Testis (tissue), 3 donors: ENCODE results near the gene EHBP1L1. TPM values are rescaled to one million over a fixed set of nuclear protein-coding genes. Genes with fewer than 3 reads are reported as not detected.
A peak's percentile ranks its signal among the peaks of the same experiment; 100 is the strongest.

Experiments
- DNase-seq: peaks from one replicate; pipeline ENCODE4 v3.0.0-alpha.2; 2019
- H3K27ac ChIP-seq, 2 donors: fragments of 200-600 bp; sonication (generic); one replicate each; pipeline ENCODE4 v1.5.1; 2019
- H3K27me3 ChIP-seq: fragments of 200-600 bp; sonication (generic); one replicate; pipeline ENCODE4 v1.5.1; 2019
- H3K36me3 ChIP-seq: fragments of 200-600 bp; sonication (generic); one replicate; pipeline ENCODE4 v1.5.1; 2017; ENCODE audit warnings: low read depth; ENCODE audit errors: missing control alignments
- H3K4me1 ChIP-seq: fragments of 200-600 bp; sonication (generic); one replicate; pipeline ENCODE4 v1.5.1; 2019
- H3K4me3 ChIP-seq, 2 donors: fragments of 200-600 bp; sonication (generic); one replicate each; pipeline ENCODE4 v1.5.1; 2017 to 2019
- H3K9me3 ChIP-seq: fragments of 200-600 bp; sonication (generic); one replicate; pipeline ENCODE4 v1.5.1; 2017
- CTCF ChIP-seq, 3 experiments: fragments of 450-650 bp in 2 of 3; fragments of 200-600 bp in 1 of 3; sonication (generic) in 1 of 3; IDR thresholded peaks; one replicate each; pipeline ENCODE4 v1.5.1; 2016 to 2019; ENCODE audit warnings: antibody characterized with exemption in 3 of 3, mild to moderate bottlenecking in 2 of 3, moderate library complexity in 1 of 3
- POLR2A ChIP-seq: fragments of 450-650 bp; IDR thresholded peaks from one replicate; pipeline ENCODE4 v1.6.1; 2017; ENCODE audit warnings: antibody characterized with exemption, mild to moderate bottlenecking, moderate library complexity
- WGBS, 2 donors: methylation state at CpG; one replicate each; pipeline ENCODE4 v1.1.5; 2018; 5-methylcytosine and 5-hydroxymethylcytosine counted together
- intact Hi-C: fragments of 100-400 bp; cut with DNase I; formaldehyde crosslinking; loops from one replicate; pipeline ENCODE4 v1.15.1; 2023; ENCODE audit warnings: low total_unique reads
- polyA plus RNA-seq: library from polyadenylated mRNA; stranded (reverse); fragments of 350-450 nt; fragmentation: Illumina TruSeq; extraction: RNeasy Lipid Tissue Mini Kit (QIAGEN cat#74804); gene quantifications from one replicate; pipeline ENCODE4 v1.2.3, GENCODE V29; 2014; ENCODE audit warnings: low read depth, low replicate concordance; ENCODE audit not compliant: insufficient read depth
- total RNA-seq, 2 donors: library from RNA; depleted of rRNA; stranded (reverse); fragments of >200 nt; gene quantifications; one replicate each; pipeline ENCODE4 v1.2.3, GENCODE V29; 2016

The EHBP1L1 gene
- total and polyA plus RNA-seq, 3 donors from 2014 or later, result 20.5 to 66.8 (median 51.0) TPM

- H3K4me3 ChIP-seq, result no peak overlapping the region
- no peaks in the 10 kb centered on the region for H3K9me3 ChIP-seq
- TF ChIP-seq POLR2A (no peak), CTCF (IDR thresholded peaks at IDR 0.05) (no peak)
- no peak for DNase-seq
- H3K27ac ChIP-seq, result no peak overlapping the region
- WGBS, 2 donors, result 74 to 80% methylated on average over 7 to 26 of the region's 27 CpGs
- H3K4me1 ChIP-seq, result peaks cover 24% of the 10 kb centered on the region
- intact Hi-C loops, result no loop called here
- H3K27me3 ChIP-seq, result no peaks in the 10 kb centered on the region
- no peaks in the 10 kb centered on the region for H3K36me3 ChIP-seq
These were observed 21.6 kb upstream of the EHBP1L1 start for GRCh38 chr11:65554057-65554818.

GRCh38 chr11:65554842-65555430 is 20.9 kb upstream of the EHBP1L1 start:
- intact Hi-C loops, result no loop called here
- Histone ChIP-seq H3K27ac (no peak overlapping the region), H3K27me3 (no peaks in the 10 kb centered on the region), H3K4me3 (no peak overlapping the region), H3K4me1 (peaks cover 29% of the 10 kb centered on the region), H3K36me3 (no peaks in the 10 kb centered on the region), H3K9me3 (no peaks in the 10 kb centered on the region)
- no peak for DNase-seq
- no peak for TF ChIP-seq CTCF (IDR thresholded peaks at IDR 0.05)
- TF ChIP-seq POLR2A, result no peak
- 70 to 95% methylated on average over 4 of the region's 4 CpGs for WGBS, 2 donors

- intact Hi-C loops, result no loop called here
- DNase-seq, result no peak
- TF ChIP-seq POLR2A (no peak), CTCF (IDR thresholded peaks at IDR 0.05) (no peak)
- Histone ChIP-seq H3K36me3 (no peaks in the 10 kb centered on the region), H3K27ac (peak overlapping the region in 1 of 2 donors; percentile 5), H3K4me3 (no peak overlapping the region), H3K4me1 (peaks cover 36% of the 10 kb centered on the region), H3K27me3 (no peaks in the 10 kb centered on the region), H3K9me3 (no peaks in the 10 kb centered on the region)
- 32% methylated on average over 6 of the region's 6 CpGs; no CpG with 5 or more reads in 1 of the 2 donors for whole genome bisulfite sequencing, 2 donors
These were observed 20.1 kb upstream of the EHBP1L1 start for GRCh38 chr11:65555693-65556231.

GRCh38 chr11:65556470-65557279 is 19.2 kb upstream of the EHBP1L1 start:
- no peaks in the 10 kb centered on the region for H3K9me3 ChIP-seq
- intact Hi-C loops, result no loop called here
- peak overlapping the region; percentile 85 to 93 for H3K27ac ChIP-seq
- TF ChIP-seq CTCF (IDR thresholded peaks at IDR 0.05), result no peak
- TF ChIP-seq POLR2A, result no peak
- peaks cover 40% of the 10 kb centered on the region for H3K4me1 ChIP-seq
- peak overlapping the region in 1 of 2 donors; percentile 67 for H3K4me3 ChIP-seq
- 75 to 80% methylated on average over 10 to 12 of the region's 12 CpGs for WGBS, 2 donors
- no peak for DNase-seq
- no peaks in the 10 kb centered on the region for H3K36me3 ChIP-seq
- no peaks in the 10 kb centered on the region for H3K27me3 ChIP-seq
